T-helper 2 cell (primary cell): ENCODE measurements around the gene KNDC1.
"Not testable (repeated sequence)": the region's sequence is repeated elsewhere in the genome, so short reads cannot be mapped to it uniquely, and the experiment has no call there.

Experiments used
- DNase-seq, 5 experiments: peaks; one replicate each; pipeline versions ENCODE4 v3.0.0 to v3.0.0-alpha.2; 2012 to 2022

Gene KNDC1

DNA sequence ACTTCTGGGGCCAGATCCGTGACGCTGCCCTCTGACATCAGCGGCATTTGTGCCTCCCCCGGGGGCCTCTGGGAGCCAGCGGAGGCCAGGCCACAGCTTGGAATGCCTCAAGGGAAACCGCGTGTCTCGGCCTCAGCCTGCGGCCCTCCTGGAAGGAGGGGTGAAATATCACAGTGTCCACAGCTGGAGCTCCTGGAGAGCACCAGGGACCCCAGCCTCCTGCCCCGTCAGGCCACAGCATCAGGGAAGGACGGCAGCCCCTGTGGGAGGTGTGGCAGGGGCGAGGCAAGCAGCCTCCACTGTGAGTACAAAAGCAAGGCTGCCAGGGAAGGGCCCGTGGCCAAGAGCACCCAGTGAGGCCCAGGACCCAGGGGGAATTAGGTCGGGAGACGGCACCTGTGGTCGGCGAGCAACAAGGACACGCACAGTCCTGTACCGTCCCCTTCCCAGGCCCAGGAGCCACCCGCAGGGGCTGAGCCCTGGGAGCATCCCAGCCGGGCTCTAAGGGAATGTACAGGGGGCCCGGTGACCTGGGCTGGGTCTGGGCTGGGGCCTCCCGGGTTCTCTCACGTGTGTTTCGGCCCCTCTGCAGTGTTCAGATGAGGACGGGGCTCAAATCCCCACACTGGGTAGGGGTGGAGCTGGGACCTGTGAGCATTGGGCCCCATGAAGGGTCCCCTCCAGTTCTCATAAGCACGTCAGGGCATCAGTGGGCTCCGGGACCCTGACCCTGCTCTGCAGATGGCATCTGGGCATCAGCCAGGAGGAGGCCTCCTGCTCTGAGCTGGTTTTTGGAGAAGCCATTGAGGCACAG is 18.7 kb upstream of the KNDC1 start:
- no peak for DNase-seq

DNA sequence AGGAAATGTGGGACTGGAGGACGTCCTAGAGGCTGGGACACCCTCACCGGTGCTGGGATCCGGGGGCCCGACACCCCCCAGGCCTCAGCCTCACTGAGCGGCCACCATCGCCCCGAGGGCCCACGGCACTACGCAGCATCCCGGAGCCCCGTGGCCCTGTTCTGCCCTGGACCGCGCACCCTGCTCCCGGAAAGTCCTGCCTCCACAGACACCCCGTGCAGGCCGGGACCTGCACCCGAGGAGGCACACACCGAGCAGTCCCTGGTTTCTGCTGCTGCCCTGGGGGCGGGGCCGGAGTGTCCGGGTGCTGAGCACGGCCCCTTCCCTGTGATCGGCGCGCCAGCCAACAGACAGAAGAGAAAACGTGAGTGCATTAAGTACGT is 18.1 kb upstream of the KNDC1 start:
- no peak for DNase-seq

DNA sequence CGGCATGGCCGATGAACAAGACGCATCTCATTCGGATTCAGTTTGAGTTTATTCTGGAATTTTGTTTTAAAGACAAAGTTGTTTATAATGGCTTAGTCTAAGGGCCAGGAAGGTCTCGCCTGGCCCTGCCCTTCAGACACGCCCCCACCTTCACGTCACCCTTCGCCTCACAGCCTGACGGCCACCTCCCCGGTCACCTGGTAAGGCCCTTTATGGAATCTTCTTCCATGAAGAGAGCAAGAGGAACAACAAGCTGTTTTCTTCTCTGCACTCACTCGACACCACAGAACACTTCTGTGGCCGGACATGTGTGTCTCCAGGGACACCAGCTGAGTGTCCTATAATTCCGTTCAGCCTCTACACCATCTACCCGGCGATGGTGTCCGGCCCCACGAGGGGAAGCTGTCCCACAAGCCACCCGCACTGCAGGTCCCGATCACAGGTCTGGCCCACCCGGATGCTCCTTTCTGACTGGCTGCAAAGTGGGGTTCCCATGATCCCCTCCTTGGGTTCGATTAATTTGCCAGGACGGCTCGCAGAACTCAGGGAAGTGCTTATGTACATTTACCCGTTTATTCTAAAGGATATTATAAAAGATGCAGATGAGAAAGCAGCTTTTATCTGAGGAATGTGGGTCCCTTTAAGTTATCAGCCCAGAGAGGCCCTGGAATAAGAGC is 17.4 kb upstream of the KNDC1 start:
- DNase-seq = no peak

DNA sequence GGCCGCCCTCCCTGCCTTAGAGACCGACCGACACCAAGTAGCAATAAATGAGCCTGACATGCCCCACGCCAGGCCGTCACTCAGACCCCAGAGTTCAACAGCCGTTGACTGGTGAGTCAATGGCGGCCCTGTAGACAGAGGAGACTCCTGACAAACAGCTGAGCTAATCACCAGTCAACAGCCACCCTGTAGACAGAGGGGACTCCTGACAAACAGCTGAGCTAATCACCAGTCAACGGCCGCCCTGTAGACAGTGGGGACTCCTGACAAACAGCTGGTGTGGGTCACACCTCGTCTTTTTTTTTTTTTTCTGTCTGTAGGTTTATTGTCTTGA is 16.9 kb upstream of the KNDC1 start:
- no peak for DNase-seq

DNA sequence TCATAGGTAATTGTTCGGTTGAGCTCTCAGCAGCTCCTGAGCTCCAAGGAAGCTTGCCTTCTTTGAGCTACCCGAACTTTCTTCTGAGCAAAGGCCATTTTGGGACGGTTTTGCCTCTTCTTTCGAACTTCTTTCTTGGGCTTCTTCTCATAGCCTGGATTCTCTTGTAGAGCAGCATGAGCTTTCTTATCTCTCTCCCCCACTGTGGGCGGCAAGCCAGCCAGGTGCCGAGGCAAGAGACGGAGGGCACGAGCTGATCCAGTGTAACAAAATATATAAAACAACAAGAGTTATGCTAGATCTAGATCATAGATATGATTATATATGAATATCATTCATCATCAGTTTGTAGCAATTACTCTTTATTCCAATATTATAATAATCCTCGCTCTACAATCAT is 16.5 kb upstream of the KNDC1 start:
- DNase-seq = no peak

DNA sequence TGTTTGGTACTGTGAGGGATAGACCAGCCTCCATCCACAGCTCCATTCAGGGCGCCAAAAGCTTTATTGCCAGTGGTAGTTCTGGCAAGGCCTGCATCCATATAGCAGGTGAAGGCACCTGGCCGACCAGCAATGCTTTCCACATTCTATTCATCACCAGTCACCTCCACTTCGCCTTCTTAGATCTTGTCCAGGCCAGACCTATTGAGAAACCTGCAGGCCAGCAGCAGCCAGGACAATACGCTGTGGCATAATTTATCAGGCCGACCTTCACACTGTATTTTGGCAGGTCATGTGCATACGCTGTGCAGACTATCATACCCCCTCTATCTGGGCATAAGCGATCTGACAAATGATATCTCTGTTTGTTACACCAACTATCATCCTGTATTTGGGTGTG is 15.2 kb upstream of the KNDC1 start:
- no peak for DNase-seq

DNA sequence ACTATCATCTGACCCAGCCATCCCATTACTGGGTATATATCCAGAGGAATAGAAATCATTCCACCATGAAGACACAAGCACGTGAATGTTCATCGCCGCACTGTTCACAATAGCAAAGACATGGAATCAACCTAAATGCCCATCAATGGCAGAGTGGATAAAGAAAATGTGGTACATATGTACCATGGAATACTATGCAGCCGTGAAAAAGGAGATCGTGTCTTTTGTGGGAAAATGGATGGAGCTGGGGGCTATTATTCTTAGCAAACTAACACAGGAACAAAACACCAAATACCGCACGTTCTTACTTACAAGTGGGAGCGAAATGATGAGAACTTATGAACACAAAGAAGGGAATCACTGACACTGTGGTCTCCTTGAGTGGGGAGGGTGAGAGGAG is 9.8 kb upstream of the KNDC1 start:
- DNase-seq = no peak

DNA sequence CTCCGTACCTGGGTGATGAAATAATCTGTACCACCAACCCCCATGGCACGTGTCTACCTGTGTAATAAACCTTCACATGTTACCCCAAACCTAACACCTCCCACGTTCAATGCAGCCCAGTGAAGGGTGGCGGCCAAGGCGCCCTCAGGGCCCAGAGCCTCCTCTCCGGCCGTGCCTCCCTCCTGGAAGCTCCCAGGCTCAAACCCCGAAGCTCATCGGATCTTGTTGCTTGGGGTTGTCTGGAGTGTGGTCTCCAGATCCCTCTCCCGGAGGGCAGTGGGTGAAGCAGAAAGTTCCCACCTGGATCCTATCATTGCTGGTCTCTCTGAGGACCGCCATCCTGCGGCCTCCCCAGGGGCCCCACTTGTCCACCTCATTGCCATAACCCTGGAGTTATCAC is 9.4 kb upstream of the KNDC1 start:
- no peak for DNase-seq

DNA sequence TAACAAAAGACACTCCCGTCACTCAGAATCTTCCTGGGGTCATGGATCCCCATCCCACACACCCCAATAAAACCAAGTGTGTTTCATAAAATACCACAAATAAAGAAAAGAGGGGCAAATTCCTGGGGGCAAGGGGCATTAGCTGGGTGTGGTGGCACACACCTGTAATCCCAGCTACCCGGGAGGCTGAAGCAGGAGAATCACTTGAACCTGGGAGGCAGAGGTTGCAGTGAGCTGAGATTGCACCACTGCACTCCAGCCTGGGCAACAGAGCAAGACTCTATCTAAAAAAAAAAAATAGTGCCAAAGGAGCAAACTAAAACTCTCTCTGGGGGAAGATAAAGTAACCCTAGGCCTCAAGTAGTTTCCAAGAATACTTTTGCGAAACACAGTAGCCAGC is 8.9 kb upstream of the KNDC1 start:
- not testable (repeated sequence) for DNase-seq

DNA sequence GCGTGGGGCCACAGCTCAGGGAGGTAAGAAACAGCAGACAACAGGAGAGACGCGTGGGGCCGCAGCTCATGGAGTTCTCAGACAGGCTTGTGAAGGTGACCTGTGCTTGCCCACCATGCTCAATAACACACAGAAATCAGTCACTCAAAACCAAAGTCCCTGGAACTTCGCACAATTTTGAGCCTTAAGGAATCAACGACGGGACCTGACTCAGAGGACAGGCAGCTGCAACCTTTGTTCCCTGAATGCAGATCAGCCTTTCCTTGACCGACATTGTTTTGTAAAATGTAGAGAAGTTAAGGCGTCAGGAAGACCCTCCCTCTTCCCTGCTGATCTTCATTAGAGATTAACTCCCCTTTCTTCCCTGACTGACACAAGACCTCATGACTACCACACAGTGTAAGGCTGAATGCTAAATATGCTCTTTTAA is 8.5 kb upstream of the KNDC1 start:
- DNase-seq = no peak

DNA sequence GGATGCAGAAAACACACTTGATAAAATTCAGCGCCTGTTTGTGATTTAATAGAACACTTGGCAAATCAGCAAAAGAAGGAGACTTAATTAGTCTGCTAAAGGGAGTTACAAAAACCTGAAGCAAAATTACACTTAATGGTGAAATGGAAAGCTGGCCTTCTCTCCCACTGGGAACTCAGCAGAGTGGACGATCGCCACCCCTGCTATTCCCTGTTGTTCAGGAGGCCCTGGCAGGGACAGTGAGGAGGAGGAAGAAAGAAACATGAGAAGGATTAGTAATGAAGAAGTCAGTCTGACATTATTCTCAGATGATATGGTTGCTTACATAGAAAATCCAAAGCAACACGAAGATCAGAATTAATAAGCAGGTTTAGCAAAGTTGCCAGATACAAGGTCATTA is 5.6 kb upstream of the KNDC1 start:
- DNase-seq = no peak

DNA sequence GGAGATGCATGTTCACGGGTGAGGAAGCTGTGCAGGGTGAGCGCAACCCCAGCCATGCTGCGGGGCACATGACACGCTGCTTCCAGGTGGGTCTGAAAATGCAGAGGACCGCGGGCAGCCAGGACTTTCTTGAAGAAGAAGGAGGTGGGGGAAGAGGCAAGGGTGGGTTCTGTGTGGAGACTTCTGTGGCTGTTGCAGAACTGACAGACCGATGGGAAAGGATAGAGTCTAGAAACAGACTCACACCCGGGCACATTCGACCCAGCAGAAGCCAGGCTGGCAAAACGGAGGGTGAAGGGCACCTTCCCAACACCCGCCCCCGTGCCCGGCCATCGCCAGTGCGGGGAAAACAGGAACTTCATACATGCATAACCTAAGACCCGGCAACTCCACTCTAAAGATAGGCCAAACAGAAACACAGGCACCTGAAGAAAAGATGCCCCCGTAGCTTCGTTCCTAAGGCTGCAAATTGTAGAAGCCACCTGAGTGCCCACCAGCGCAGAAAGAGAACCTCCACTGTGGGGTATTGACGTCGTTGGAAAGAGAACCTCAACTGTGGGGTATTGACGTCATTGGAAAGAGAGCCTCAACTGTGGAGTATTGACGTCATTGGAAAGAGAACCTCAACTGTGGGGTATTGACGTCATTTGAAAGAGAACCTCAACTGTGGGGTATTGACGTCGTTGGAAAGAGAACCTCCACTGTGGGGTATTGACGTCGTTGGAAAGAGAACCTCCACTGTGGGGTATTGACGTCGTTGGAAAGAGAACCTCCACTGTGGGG is 4.8 kb upstream of the KNDC1 start:
- no peak for DNase-seq

DNA sequence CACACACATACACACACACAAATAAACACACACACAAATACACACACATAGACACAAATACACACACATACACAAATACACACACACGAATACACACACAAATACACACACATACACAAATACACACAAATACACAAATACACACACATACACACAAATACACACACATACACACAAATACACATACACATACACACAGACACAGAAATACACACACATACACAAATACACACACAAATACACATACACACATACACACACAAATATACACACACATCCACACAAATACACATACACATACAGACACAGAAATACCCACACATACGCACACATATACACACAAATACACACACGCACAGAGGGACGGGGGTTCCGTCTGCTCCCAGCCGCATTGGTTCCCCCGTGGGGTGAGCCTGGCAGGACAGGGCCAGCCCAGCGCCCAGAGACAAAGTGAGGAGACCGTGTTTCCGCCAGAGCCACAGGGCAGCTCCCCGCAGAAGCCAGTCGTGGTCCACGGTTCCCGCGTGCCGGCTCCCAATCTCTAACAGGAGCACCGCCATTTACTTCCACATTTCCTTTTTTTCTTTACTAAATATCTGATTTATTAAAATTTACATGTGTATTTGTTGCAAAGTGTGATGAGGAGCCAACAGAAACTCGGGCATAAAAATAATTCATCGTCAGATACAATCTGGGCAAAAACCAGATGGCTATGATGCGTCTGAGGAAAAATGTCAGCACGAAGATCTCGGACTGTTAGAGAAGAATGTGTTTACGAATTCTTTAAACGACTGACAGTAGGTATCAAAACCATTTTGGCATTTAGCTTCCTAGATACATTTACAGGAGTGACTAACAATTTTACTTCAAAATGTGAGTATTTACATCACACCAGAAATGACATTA is 3.1 kb upstream of the KNDC1 start:
- DNase-seq = no peak

DNA sequence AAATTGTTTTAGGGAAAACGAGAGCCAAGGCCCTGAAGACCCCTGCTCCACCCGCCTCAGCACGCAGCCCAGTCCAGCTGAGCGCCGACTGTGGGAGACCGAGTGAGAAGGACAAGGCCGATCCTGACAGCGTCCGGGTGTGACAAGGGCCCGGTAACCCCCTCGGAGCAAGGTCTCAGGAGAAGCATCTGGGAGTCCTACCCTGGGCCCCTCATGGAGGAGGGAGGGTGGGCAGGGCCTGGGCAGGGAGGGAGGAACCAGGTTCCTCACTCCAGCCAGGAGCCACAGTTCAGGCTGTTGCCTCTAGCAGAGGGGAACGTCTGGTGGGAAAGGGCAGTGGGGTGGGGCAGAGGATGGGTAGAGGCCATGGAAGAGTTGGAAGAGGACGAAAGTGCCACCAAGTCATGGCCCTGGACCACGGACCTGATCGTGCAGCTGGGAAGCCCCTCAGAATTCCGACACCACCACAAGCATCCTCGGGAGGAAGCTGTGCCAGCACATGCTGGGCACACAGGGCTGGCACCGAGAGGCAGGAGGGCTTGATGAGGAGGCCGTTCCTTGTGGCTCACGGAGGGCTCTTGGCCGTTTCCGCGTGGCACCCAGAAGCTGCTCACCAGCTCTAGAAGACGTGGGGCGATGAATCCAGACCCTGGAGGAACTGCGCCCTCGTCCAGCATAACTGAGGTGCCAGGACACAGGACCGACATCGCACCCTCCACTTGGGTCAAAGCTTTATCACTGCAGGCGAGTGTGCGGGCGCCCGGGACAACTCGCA is 2.2 kb upstream of the KNDC1 start:
- no peak for DNase-seq

DNA sequence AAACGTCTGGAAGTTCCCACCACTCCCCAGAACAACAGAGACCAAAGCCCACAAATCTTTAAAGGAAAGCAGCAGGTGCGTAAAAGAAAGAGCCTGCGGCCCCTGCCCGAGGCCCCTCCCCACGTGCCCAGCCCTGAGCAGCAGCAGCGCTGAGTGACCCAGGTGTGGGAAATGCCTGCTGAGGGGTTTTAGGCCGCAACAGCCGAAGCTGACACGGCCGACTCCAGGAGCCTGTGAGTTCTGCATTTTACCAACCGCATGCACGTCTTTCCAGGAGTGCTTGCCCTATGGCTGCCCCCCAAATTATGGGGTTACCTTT is 1.6 kb upstream of the KNDC1 start:
- DNase-seq = no peak

DNA sequence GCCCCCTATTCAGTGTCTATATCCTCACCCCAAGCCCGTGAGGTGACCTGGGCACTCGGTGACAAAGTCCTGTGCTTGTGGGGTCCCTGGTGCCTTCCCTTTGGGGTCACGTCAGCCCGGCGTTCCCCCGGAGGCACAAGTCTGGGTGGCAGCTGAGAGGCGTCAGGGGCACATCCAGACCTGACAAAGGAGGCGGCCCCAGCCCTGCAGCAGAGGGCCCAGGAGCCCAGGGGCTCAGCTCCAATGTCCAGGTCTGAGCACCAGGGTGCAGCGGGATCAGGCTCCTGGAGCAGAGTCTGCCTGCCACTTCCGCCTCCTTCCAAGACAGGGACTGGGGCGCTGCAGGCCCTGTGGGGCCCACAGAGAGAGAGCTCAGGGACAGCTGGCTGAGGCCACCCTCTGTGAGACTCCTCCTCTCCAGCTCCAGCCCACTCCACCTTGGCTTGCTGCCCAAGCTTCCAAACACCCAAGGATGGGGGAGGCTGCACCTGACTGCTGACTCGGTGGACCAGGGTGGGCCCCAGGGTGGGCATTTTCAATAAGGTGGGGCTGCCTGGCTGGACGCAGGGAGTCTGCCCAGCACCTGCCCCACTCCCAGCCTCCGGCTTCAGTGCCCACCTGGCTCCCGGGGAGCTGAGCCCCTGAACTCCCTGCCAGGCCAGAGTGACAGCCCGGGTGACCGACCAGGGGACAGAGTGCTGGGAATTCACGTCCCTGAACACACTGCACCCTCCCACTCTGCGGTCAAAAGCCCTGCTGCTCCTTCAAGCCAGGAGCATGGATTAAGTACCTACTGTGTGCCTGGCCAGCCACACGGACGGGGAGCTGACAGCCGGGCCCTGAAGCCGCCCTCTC is 1.0 kb upstream of the KNDC1 start:
- no peak for DNase-seq

DNA sequence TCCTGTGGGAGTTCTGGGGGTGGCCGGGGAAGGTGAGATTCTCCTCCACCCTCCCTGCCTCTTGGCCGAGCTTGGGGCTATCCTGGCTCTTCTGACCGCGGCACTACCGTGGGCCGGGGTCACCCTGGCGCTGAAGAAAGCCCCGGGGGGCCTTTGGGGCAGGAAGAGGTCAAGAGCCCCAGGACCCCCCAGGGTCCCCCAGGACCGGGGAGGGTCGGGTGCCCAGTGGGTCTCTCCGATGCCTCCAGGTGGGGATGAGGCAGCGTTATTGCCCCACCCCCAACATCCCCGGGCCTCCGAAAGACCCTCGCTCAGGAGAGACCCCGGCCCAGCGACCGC is 439 bp upstream of the KNDC1 start:
- DNase-seq = no peak

DNA sequence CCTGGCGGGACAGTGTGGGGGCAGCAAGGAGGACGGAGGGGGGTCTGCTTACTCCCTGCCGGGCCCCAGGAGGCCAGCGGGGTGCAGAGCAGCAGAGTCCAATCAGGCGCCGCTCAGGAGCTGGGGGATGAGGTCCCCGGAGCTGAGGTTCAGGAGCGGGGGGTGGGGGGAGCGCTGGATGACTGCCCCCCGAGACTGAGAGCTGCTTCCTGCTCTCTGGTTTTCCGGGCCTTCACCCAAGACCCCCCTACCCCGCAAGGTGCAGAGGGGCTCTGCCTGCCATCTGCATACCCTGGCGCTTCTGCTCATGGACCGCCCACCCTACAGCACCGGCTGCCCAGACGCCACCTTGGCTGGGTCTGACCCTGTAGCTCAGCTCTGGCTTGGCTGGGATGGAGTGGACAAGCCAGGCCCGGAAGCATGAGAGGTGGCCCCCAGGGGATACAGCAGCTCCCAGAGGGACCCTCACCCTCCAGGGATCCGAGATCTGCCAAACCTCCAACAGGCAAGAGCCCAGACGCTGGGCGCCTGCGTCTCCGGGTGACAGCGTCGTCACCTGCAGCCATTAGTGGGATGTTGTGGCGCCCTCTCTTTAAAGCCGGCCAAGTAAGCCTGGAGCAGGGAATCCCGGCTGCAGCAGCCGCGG is 930 bp downstream of the KNDC1 start:
- no peak for DNase-seq

DNA sequence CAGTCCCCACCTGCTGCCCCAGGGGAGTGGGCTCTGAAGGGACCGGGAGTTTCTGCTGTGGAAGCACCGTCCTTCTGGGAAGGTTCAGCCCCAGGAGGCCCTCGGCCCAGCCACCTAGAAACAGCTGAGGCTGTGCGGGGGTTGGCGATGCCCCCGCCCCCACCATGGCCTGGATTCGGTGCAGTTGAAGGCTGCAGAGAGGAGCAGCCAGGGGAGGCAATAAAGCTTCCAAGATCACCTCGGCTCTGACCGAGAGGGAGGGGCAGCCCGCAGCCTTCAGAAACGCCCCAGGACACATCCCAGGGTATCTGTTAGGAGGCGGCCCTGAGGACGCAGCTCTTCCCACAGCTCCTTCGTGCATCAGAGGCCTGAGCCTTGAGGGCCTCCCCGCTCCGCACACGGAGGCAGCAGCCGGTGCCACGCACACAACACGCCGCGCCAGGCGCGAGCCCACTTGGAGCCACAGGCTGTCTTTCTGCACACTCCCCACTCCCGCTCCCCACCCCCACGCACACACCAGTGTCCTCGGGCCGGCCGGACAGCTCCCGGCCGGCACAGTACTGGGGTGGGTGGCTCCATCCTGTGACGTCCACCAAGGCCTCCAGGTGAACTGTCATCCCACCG is 1.6 kb downstream of the KNDC1 start:
- no peak for DNase-seq

DNA sequence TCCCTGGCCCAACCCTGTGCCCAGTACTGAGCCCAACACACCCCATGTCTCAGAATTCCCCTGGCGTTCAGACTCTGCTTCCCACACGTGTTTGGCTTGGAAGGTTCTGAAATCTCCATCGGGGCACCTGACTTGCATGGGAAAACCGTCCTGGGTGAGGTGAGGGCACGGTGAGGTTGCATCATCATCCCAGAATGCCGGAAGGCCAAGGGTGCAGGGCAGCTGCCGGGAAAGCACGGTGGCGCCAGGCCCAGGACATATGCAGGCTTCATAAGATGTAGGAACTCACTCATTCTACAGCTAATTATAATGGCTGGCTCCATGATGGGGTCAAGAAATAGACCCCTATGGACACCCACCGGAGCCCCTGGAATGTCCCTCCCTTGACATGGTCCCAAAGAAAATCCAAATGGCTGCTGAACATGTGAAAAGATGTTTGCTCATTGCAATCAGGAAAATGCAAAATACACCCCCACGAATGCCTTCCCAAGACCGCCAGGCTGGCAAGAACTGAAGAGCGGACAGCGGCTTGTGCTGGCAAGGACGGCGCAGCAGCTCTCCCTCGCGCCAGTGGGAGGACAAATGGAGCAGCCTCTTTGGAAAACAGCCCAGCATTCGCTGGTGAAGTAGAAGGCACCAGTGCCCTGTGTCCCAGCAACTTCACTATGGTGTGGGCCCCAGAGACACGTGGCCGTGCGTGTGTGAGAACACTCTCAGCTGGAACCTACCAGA is 2.3 kb downstream of the KNDC1 start:
- no peak for DNase-seq
